ENCODE results near the gene CALCB.

DNA sequence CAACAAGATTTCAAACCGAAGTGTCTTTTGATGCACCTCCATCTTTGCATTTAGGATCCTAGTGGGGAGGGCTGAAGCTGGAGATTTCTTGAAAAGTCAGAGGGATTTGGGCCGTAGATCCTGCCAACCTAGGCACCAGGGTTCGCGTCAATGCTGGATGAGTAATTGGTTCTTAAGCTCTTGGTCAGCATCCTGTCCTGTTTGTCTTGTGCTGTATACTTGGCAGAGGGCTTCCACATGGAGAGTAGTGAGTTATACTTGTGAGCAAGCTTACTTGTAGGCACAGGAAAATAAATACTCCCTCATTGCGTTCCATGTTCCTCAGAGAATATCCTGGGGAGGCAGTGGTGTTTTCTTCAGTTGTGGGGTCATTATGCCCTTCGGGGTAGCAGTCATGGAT, 53.9 kb downstream of the CALCB start:
- TF ChIP-seq RAD21 (IDR thresholded peaks at IDR 0.05) (no peak), JUND (IDR thresholded peaks at IDR 0.05) (no peak), YY1 (IDR thresholded peaks at IDR 0.05) (no peak), EGR1 (IDR thresholded peaks at IDR 0.05; ENCODE audit: low read depth in 2 of 2) (no peak), SP1 (IDR thresholded peaks at IDR 0.05) (no peak), TAF1 (conservative IDR thresholded peaks at IDR 0.05) (no peak), HNF4A (conservative IDR thresholded peaks at IDR 0.05) (no peak)
- TF ChIP-seq, protein P1, sequence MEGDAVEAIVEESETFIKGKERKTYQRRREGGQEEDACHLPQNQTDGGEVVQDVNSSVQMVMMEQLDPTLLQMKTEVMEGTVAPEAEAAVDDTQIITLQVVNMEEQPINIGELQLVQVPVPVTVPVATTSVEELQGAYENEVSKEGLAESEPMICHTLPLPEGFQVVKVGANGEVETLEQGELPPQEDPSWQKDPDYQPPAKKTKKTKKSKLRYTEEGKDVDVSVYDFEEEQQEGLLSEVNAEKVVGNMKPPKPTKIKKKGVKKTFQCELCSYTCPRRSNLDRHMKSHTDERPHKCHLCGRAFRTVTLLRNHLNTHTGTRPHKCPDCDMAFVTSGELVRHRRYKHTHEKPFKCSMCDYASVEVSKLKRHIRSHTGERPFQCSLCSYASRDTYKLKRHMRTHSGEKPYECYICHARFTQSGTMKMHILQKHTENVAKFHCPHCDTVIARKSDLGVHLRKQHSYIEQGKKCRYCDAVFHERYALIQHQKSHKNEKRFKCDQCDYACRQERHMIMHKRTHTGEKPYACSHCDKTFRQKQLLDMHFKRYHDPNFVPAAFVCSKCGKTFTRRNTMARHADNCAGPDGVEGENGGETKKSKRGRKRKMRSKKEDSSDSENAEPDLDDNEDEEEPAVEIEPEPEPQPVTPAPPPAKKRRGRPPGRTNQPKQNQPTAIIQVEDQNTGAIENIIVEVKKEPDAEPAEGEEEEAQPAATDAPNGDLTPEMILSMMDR (IDR thresholded peaks at IDR 0.05; ENCODE audit: low read depth, low read length, missing input control): no peak
- TF ChIP-seq, protein P2, sequence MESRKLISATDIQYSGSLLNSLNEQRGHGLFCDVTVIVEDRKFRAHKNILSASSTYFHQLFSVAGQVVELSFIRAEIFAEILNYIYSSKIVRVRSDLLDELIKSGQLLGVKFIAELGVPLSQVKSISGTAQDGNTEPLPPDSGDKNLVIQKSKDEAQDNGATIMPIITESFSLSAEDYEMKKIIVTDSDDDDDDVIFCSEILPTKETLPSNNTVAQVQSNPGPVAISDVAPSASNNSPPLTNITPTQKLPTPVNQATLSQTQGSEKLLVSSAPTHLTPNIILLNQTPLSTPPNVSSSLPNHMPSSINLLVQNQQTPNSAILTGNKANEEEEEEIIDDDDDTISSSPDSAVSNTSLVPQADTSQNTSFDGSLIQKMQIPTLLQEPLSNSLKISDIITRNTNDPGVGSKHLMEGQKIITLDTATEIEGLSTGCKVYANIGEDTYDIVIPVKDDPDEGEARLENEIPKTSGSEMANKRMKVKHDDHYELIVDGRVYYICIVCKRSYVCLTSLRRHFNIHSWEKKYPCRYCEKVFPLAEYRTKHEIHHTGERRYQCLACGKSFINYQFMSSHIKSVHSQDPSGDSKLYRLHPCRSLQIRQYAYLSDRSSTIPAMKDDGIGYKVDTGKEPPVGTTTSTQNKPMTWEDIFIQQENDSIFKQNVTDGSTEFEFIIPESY (IDR thresholded peaks at IDR 0.05): no peak
- TF ChIP-seq, protein P3, sequence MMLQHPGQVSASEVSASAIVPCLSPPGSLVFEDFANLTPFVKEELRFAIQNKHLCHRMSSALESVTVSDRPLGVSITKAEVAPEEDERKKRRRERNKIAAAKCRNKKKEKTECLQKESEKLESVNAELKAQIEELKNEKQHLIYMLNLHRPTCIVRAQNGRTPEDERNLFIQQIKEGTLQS (IDR thresholded peaks at IDR 0.05): no peak

Data from liver (tissue), 3 donors.